ENCODE results near the gene GHR.
"Not testable (repeated sequence)": the region's sequence is repeated elsewhere in the genome, so short reads cannot be mapped to it uniquely, and the experiment has no call there.

Gene GHR

GRCh38 chr5:42654645-42655044, 231.4 kb downstream of the GHR start:
- no peak for DNase-seq

DNA sequence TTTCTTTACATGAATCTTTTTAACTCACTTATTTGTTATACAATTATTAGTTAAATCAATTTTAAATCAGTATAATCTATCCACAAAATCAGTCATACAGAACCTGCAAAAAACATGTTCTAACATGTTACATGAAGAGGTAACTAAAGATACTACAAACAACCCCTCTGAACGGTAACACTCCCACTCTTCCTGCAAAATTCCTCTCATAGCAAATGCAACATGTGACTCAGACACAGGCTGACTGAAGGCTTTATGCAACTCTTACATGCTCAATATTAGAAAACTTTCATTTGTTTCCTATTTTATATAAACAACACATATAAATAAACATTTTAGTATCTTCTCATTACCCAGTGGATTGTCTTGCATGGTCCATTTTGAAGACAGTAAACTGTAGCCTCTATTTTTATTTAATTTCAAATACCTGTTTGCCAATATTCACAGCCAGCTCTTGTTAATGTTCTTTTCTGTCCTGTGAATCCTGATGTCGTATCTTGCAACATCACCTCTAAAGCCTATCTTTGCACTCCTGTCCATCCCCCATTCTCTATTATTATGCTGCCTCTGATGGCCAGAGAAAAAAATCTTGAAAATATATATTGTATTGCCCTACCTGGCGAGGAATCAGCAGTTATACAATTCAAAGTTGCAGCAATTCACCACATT, 232.9 kb downstream of the GHR start:
- no peak for DNase-seq

GRCh38 chr5:42656651-42657015, 233.4 kb downstream of the GHR start:
- DNase-seq = no peak

GRCh38 chr5:42659869-42660268, 236.6 kb downstream of the GHR start:
- not testable (repeated sequence) for DNase-seq

DNA sequence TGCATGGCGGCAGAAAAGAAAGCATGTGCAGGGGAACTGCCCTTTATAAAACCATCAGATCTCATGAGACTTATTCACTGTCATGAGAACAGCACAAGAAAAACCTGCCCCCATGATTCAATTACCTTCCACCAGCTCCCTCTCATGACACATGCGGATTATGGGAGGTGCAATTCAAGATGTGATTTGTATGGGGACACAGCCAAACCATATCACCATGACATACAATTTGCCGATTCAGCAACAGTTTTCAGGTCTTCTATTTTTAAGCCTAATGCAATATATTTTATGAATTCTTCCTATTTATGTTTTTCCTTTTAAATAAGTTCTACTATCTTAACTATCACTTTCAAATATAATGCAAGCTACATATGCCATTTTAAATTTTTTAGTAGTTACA, 242.6 kb downstream of the GHR start:
- no peak for DNase-seq

DNA sequence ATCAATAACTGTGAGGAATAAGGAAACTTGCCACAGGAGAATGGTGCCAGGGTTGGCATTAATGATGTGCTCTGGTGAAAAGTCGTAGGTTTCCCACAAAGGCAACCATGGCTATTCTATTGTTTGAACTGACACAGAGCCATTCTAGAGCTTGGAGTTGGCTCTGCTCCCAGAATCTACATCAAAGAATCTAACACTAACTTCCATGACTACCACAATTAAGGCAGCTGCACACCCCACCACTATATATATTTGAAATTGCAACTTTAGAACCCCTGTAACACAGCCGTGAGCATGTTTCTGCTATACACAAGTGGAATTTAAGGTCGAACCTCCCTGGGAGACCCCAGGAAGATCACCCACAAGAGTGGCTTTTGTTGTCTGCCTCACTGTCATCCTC, 243.6 kb downstream of the GHR start:
- DNase-seq = no peak

GRCh38 chr5:42668254-42668653, 245.0 kb downstream of the GHR start:
- no peak for DNase-seq

GRCh38 chr5:42672925-42673324, 249.7 kb downstream of the GHR start:
- no peak for DNase-seq

DNA sequence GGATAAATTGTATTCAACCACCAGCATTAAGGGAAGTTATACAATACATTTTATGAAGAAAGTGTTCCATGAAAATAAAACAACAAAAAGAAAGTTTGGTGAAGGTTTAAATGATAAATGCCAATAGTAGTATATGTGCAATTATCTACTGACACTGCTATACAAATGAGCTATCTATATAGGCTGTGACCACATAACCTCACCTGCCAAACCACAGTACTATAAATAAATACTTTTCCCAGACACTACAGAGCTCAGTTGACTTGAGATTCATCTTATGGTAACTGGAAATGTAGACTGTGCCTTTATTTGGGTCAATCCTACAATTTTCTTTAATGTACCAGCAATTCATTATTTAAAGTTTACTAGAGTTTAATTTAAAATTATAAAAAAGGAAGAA, 252.4 kb downstream of the GHR start:
- no peak for DNase-seq

GRCh38 chr5:42676362-42676761, 253.1 kb downstream of the GHR start:
- DNase-seq = no peak

DNA sequence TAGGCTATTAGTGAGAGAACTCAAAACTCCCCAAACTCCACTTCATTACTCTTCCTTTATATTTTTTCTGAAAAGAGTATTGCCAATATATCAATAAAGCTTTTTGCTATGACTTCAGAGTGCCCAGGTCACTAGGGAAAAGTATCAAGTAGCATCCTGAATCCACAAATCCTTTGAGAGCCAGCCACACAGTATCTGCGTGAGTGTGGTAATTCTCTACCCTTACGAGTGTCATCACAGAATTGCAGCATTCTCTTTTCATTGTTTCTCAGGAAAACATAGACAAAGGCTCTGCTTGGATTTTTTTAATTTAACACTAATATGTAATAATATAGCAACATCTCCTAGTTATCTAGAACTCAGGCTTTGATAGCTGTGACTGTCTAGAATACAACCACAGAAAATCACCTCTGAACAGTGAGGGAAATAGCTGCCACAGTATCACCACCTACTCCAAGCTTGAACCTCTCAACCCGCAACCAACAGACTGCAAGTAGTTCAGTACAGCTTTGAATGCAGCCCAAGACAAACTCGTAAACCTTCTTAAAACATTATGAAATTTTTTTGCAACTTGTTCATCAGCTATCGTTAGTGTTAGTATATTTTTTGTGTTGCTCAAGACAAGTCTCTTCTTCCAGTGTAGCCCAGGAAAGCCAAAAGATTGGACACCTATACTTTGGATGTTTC, 254.1 kb downstream of the GHR start:
- DNase-seq = no peak

GRCh38 chr5:42680046-42680445, 256.8 kb downstream of the GHR start:
- DNase-seq = no peak

GRCh38 chr5:42685078-42685477, 261.8 kb downstream of the GHR start:
- DNase-seq = not testable (repeated sequence)

DNA sequence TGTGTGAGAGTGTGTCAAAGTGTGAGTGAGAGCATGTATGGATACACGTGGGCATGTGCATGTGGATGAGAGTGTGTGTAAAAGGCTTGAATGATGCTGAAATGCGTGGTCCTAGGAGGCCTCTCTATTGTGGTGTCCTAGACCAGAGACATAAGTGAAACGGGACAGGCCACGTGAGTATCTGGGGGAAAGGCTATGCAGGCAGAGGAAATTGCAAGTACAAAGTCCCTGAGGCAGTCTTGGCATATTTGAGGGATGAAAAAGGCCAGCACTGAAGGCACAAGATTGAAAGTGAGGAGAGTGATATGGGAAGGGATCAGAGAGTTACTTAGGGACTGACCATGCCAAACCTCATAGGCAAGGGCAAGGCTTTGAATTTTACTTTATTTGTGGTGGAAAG, 266.2 kb downstream of the GHR start:
- DNase-seq = no peak

- DNase-seq = no peak
Observed at GRCh38 chr5:42691413-42691937, 268.2 kb downstream of the GHR start.

- DNase-seq = no peak
Observed at GRCh38 chr5:42701351-42702059, 278.3 kb downstream of the GHR start.

DNA sequence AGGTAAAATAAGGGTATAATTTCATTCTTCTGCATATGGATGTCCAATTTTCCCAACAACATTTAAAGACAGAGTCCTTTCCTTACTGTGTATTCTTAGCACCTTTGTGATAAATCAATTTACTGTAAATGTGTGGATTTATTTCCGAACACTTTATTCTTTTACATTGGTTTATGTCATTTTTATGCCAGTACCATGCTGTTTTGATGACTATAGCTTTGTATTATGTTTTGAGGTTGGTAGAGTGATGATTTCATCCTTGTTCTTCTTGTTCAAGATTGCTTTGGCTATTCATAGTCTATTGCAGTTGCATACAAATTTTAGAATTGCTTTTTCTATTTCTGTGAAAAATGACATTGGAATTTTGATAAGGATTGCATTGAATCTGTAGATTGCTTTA, 280.0 kb downstream of the GHR start:
- no peak for DNase-seq

DNA sequence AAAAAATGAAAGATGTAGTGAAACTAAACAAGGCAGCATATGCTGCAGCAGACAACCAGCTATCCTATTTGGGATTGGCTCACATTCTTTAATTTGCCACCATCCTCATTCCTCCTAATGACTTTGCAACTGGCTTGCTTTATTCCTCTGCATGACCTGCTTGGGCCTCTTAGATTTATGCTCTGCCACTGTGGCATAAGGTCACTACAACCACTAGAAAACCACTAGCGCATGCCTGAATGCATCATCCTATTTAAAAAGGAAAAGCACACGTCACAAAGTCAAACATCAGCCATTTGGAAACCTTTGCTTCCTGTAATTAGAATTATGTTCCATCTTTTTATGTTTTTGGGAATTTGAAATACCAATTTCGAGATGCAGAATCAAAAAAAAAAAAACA, 292.5 kb downstream of the GHR start:
- no peak for DNase-seq

- no peak for DNase-seq
Observed at GRCh38 chr5:42718591-42718990, 295.4 kb downstream of the GHR start.

DNA sequence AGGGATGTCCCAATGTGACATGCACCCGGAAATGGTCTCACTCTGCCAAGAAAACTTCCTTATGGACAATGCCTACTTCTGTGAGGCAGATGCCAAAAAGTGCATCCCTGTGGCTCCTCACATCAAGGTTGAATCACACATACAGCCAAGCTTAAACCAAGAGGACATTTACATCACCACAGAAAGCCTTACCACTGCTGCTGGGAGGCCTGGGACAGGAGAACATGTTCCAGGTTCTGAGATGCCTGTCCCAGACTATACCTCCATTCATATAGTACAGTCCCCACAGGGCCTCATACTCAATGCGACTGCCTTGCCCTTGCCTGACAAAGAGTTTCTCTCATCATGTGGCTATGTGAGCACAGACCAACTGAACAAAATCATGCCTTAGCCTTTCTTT, 295.8 kb downstream of the GHR start:
- no peak for DNase-seq

GRCh38 chr5:42720251-42720650, 297.0 kb downstream of the GHR start:
- DNase-seq = no peak

GRCh38 chr5:42721484-42721883, 298.2 kb downstream of the GHR start:
- no peak for DNase-seq

DNA sequence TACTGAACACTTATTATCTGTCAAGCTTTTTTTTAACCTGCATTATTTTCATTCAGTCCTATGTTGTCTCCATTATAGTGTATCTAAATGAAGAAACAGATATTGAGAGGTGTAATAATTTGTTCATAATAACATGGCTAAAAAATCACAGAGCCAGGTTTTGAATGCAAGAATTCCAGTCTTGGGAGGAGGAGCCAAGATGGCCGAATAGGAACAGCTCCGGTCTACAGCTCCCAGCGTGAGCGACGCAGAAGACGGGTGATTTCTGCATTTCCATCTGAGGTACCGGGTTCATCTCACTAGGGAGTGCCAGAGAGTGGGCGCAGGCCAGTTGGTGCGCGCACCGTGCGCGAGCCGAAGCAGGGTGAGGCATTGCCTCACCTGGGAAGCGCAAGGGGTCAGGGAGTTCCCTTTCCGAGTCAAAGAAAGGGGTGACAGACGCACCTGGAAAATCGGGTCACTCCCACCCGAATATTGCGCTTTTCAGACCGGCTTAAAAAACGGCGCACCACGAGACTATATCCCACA, 311.4 kb downstream of the GHR start:
- not testable (repeated sequence) for DNase-seq

GRCh38 chr5:42740920-42741319, 317.7 kb downstream of the GHR start:
- no peak for DNase-seq
